ENCODE measurements around the gene LAMB1.

LAMB1 gene

DNA sequence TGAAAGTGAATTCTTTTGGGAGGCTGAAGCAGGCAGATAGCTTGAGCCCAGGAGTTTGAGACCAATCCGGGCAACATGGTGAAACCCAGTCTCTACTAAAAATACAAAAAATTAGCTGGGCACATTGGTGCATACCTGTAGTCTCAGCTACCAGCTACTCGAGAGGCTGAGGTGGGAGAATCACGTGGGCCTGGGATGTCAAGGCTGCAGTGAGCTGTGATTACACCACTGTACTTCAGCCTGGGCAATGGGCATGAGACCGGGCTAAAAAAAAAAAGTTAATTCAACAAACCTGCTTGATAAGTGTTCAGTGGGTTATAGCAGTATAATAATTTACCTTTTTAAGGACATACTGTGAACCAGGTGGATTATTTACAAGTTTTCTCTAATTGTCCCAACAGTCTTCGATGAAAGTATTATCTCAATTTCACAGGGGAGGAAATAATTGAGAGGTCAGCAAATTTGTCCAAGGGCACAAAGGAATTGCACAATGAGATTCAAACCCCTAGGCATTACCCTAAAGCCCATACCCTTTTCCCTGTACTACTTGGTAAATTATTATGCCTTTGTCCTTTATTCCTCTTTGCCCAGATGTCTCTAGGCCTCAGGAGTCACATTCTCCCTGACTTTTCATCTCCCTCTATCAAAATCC lies 125.1 kb downstream of the LAMB1 start:
- DNase-seq (ENCODE audit: low spot score): no peak

GRCh38 chr7:107876916-107877315 lies 126.0 kb downstream of the LAMB1 start:
- no peak for DNase-seq (ENCODE audit: low spot score)

DNA sequence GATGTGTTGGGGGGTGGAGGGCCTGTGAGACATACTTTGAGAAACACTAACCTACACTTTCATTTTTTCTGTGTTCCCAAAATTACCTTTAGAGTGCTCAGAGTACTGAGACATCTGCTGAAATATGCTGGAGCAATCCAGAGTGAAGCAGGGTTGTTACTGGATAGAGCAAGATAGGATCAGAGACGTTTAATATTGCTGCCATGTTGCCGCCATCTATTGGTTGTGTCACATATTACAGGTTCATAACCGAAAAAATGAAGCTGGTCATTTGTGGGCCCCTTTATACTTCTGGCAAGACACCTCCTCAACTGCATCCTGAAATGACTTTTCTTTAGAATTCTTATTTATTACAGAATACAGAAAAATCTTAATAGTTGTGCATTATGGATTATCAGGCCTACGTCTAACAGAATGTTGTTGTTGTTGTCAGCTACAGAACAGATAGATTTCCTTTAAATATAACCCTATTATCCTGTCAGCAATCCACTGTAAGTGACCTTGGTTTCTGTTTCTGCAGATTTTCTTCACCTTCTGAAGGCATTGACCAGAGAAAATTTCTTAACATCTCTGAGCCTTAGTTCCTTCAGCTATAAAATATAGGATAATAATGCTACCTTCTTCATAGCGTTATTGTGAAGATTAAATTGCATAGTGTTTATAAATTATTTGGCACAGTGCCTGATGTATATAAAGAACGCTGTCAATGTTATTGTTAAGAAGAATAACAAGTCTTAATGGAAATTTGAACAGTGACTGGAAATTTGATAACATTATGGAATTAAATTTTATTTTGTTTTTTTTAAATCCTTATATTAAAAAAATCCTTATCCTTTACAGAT lies 128.1 kb downstream of the LAMB1 start:
- peak; percentile 77 for DNase-seq (ENCODE audit: low spot score)

DNA sequence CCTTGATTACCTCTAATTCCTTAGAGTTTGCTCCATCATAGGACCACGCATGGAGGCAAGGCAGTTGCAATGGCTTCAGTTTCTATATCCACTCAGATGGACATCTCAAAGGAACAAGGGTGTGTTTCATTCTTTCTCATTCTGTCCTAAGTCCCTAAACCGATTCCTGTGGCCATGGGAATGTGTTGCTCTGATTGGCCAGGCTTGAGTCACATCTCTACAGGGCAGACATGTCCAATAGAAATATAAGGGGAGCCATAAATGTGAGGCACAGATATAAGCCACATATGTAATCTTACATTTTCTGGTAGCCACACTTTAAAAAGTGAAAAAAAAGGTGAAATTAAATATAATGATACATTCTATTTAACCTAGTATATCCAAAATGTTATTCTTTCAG lies 128.8 kb downstream of the LAMB1 start:
- DNase-seq (ENCODE audit: low spot score): no peak

Measured in Ammon's horn (tissue), 1 donor.